ENCODE data around the gene CHRNA1. TPM values are rescaled to one million over a fixed set of nuclear protein-coding genes. Genes with fewer than 3 reads are reported as not detected.

Gene CHRNA1
- total and polyA plus RNA-seq, 2 experiments from 2014 or later: not detected

- Histone ChIP-seq H2AFZ (peak overlapping the region; percentile 48; the same call in 1 of the 2 replicates), H3K27me3 (ENCODE audit: insufficient read depth) (no peaks in the 10 kb centered on the region), H3K79me2 (replicated peaks; ENCODE audit: insufficient read depth) (no peaks in the 10 kb centered on the region), H3K9me2 (ENCODE audit: insufficient read depth) (peaks cover 8% of the 10 kb centered on the region; the same call in 1 of the 2 replicates), H3K4me2 (no peak overlapping the region), H4K20me1 (replicated peaks; ENCODE audit: insufficient read depth) (no peaks in the 10 kb centered on the region), H3K4me1 (ENCODE audit: insufficient read depth) (peaks cover 50% of the 10 kb centered on the region), H3K36me3 (ENCODE audit: insufficient read depth) (no peaks in the 10 kb centered on the region), H3K27ac (ENCODE audit: low read depth) (no peak overlapping the region), H3F3A (replicated peaks; ENCODE audit: low read depth) (peaks cover 15% of the 10 kb centered on the region; the same call in 1 of the 2 replicates), H3K4me3 (no peak overlapping the region)
- TF ChIP-seq CREB1 (CRISPR knock-in tag; IDR thresholded peaks at IDR 0.05; ENCODE audit: low read depth) (no peak), EZH2phosphoT487 (IDR thresholded peaks at IDR 0.05; ENCODE audit: unreplicated experiment) (no peak), STAT1 (IDR thresholded peaks at IDR 0.05; ENCODE audit: unreplicated experiment) (no peak), ZNF114 (CRISPR knock-in tag; IDR thresholded peaks at IDR 0.05) (no peak), JUNB (IDR thresholded peaks at IDR 0.05; ENCODE audit: unreplicated experiment) (no peak)
- Mint-ChIP-seq H3K27ac (no peak overlapping the region), H3K36me3 (ENCODE audit: low read depth) (no peaks in the 10 kb centered on the region), H3K9me3 (no peaks in the 10 kb centered on the region), H3K4me1 (peaks cover 65% of the 10 kb centered on the region), H3K27me3 (ENCODE audit: insufficient read depth, low read depth, poor library complexity) (peaks cover 5% of the 10 kb centered on the region), H3K4me3 (no peak overlapping the region)
- DNase-seq (ENCODE audit: low spot score) (peak; percentile 33), ATAC-seq (no peak)
Observed at GRCh38 chr2:174775571-174775980, 11.3 kb upstream of the CHRNA1 start.

GRCh38 chr2:174774886-174775285 lies 10.6 kb upstream of the CHRNA1 start:
- no peak overlapping the region for H3K4me3 Mint-ChIP-seq
- no peaks in the 10 kb centered on the region for H3K36me3 Mint-ChIP-seq (ENCODE audit: low read depth)
- H3K4me1 Mint-ChIP-seq: peaks cover 61% of the 10 kb centered on the region
- TF ChIP-seq REST (IDR thresholded peaks at IDR 0.05; ENCODE audit: unreplicated experiment) (no peak), JUNB (IDR thresholded peaks at IDR 0.05; ENCODE audit: unreplicated experiment) (no peak), EZH2 (IDR thresholded peaks at IDR 0.05; ENCODE audit: low read depth, unreplicated experiment) (no peak), ZNF114 (CRISPR knock-in tag; IDR thresholded peaks at IDR 0.05) (no peak), STAT1 (IDR thresholded peaks at IDR 0.05; ENCODE audit: unreplicated experiment) (no peak), EZH2phosphoT487 (IDR thresholded peaks at IDR 0.05; ENCODE audit: unreplicated experiment) (no peak)
- TF ChIP-seq, protein P1, sequence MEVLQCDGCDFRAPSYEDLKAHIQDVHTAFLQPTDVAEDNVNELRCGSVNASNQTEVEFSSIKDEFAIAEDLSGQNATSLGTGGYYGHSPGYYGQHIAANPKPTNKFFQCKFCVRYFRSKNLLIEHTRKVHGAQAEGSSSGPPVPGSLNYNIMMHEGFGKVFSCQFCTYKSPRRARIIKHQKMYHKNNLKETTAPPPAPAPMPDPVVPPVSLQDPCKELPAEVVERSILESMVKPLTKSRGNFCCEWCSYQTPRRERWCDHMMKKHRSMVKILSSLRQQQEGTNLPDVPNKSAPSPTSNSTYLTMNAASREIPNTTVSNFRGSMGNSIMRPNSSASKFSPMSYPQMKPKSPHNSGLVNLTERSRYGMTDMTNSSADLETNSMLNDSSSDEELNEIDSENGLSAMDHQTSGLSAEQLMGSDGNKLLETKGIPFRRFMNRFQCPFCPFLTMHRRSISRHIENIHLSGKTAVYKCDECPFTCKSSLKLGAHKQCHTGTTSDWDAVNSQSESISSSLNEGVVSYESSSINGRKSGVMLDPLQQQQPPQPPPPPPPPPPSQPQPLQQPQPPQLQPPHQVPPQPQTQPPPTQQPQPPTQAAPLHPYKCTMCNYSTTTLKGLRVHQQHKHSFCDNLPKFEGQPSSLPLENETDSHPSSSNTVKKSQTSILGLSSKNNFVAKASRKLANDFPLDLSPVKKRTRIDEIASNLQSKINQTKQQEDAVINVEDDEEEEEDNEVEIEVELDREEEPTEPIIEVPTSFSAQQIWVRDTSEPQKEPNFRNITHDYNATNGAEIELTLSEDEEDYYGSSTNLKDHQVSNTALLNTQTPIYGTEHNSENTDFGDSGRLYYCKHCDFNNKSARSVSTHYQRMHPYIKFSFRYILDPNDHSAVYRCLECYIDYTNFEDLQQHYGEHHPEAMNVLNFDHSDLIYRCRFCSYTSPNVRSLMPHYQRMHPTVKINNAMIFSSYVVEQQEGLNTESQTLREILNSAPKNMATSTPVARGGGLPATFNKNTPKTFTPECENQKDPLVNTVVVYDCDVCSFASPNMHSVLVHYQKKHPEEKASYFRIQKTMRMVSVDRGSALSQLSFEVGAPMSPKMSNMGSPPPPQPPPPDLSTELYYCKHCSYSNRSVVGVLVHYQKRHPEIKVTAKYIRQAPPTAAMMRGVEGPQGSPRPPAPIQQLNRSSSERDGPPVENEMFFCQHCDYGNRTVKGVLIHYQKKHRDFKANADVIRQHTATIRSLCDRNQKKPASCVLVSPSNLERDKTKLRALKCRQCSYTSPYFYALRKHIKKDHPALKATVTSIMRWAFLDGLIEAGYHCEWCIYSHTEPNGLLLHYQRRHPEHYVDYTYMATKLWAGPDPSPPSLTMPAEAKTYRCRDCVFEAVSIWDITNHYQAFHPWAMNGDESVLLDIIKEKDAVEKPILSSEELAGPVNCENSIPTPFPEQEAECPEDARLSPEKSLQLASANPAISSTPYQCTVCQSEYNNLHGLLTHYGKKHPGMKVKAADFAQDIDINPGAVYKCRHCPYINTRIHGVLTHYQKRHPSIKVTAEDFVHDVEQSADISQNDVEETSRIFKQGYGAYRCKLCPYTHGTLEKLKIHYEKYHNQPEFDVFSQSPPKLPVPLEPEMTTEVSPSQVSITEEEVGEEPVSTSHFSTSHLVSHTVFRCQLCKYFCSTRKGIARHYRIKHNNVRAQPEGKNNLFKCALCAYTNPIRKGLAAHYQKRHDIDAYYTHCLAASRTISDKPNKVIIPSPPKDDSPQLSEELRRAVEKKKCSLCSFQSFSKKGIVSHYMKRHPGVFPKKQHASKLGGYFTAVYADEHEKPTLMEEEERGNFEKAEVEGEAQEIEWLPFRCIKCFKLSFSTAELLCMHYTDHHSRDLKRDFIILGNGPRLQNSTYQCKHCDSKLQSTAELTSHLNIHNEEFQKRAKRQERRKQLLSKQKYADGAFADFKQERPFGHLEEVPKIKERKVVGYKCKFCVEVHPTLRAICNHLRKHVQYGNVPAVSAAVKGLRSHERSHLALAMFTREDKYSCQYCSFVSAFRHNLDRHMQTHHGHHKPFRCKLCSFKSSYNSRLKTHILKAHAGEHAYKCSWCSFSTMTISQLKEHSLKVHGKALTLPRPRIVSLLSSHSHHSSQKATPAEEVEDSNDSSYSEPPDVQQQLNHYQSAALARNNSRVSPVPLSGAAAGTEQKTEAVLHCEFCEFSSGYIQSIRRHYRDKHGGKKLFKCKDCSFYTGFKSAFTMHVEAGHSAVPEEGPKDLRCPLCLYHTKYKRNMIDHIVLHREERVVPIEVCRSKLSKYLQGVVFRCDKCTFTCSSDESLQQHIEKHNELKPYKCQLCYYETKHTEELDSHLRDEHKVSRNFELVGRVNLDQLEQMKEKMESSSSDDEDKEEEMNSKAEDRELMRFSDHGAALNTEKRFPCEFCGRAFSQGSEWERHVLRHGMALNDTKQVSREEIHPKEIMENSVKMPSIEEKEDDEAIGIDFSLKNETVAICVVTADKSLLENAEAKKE (CRISPR knock-in tag; IDR thresholded peaks at IDR 0.05): no peak
- TF ChIP-seq, protein P2, sequence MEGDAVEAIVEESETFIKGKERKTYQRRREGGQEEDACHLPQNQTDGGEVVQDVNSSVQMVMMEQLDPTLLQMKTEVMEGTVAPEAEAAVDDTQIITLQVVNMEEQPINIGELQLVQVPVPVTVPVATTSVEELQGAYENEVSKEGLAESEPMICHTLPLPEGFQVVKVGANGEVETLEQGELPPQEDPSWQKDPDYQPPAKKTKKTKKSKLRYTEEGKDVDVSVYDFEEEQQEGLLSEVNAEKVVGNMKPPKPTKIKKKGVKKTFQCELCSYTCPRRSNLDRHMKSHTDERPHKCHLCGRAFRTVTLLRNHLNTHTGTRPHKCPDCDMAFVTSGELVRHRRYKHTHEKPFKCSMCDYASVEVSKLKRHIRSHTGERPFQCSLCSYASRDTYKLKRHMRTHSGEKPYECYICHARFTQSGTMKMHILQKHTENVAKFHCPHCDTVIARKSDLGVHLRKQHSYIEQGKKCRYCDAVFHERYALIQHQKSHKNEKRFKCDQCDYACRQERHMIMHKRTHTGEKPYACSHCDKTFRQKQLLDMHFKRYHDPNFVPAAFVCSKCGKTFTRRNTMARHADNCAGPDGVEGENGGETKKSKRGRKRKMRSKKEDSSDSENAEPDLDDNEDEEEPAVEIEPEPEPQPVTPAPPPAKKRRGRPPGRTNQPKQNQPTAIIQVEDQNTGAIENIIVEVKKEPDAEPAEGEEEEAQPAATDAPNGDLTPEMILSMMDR (conservative IDR thresholded peaks at IDR 0.05; ENCODE audit: low read depth in 2 of 2): no peak

More at GRCh38 chr2:174774886-174775285, 10.6 kb upstream of the CHRNA1 start:
- no peak for ATAC-seq
- Histone ChIP-seq H3K4me1 (ENCODE audit: insufficient read depth) (peaks cover 43% of the 10 kb centered on the region), H3K27me3 (ENCODE audit: insufficient read depth) (no peaks in the 10 kb centered on the region), H3K4me3 (no peak overlapping the region), H3K36me3 (ENCODE audit: insufficient read depth) (no peaks in the 10 kb centered on the region), H3K27ac (ENCODE audit: low read depth) (no peak overlapping the region), H3K9me2 (ENCODE audit: insufficient read depth) (0 out of 2 replicates have a peak, but pooled peaks cover 5% of the 10 kb centered on the region), H3K79me2 (replicated peaks; ENCODE audit: insufficient read depth) (no peaks in the 10 kb centered on the region), H3K4me2 (no peak overlapping the region), H2AFZ (peak overlapping the region; percentile 45; the same call in 1 of the 2 replicates), H4K20me1 (replicated peaks; ENCODE audit: insufficient read depth) (no peaks in the 10 kb centered on the region), H3F3A (replicated peaks; ENCODE audit: low read depth) (peaks cover 18% of the 10 kb centered on the region; the same call in 1 of the 2 replicates)
- no peak for DNase-seq (ENCODE audit: low spot score)
- Mint-ChIP-seq H3K27ac (no peak overlapping the region), H3K9me3 (no peaks in the 10 kb centered on the region), H3K27me3 (ENCODE audit: insufficient read depth, low read depth, poor library complexity) (peaks cover 3% of the 10 kb centered on the region)

Data from GM23338 (cell line).